Prostate gland (tissue), 2 donors: ENCODE measurements around the gene USP15.

ENCODE experiments used
- POLR2A ChIP-seq: fragments of 450-650 bp; IDR thresholded peaks from one replicate; pipeline ENCODE4 v1.6.1; 2016; ENCODE audit warnings: antibody characterized with exemption, mild to moderate bottlenecking
- POLR2AphosphoS5 ChIP-seq: sonication (generic); formaldehyde crosslinking; IDR thresholded peaks from one replicate; pipeline ENCODE4 v1.6.1; 2017; ENCODE audit warnings: antibody characterized with exemption
- TF ChIP-seq, protein P1 (sequence below), 4 experiments: fragments of 200-600 bp in 2 of 4; fragments of 450-650 bp in 2 of 4; sonication (generic) in 2 of 4; IDR thresholded peaks; 1 replicate in 3 of 4; 2 replicates in 1 of 4; pipeline ENCODE4 v1.5.1; 2016 to 2019; ENCODE audit warnings: antibody characterized with exemption in 4 of 4, mild to moderate bottlenecking in 2 of 4, moderate library complexity in 2 of 4

DNA sequence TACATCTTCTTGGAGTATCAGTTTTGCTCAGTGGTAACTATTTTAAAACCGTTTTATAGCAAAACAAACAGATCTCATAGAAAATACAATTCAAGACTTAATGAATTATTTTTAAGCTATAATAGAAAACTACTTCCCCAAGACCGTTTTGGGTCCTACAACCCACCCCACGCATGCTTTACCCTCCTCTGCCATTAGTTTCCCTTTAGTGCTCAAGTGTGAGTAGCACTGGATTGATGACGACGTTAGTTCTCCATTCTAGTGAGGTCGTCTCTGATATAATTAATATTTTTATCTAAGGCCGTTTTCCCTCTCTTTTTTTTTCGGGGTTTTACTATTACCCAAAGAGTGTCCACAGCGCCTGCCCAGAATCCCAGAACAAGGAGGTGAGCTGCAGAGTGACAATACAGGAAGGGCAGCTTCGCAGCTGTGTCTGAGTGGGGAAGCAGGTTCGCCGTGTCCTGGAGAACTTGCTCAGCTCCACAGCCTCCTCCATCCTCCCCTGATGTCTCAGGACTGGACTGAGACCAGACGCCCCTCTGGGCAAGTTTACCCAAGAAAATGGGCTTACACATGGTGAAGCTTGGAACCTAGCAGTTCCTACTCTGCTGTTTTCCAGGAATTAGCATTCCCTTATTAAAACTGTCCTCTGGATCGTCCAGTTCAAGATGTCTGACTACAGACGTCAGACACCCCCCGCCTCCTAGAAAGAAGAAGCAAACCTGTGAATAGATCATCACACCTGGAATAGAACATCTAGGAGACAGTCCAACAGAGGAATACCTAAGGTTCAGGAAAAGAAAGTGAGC is 174.5 kb downstream of the USP15 start:
- TF ChIP-seq, protein P1, sequence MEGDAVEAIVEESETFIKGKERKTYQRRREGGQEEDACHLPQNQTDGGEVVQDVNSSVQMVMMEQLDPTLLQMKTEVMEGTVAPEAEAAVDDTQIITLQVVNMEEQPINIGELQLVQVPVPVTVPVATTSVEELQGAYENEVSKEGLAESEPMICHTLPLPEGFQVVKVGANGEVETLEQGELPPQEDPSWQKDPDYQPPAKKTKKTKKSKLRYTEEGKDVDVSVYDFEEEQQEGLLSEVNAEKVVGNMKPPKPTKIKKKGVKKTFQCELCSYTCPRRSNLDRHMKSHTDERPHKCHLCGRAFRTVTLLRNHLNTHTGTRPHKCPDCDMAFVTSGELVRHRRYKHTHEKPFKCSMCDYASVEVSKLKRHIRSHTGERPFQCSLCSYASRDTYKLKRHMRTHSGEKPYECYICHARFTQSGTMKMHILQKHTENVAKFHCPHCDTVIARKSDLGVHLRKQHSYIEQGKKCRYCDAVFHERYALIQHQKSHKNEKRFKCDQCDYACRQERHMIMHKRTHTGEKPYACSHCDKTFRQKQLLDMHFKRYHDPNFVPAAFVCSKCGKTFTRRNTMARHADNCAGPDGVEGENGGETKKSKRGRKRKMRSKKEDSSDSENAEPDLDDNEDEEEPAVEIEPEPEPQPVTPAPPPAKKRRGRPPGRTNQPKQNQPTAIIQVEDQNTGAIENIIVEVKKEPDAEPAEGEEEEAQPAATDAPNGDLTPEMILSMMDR (IDR thresholded peaks at IDR 0.05): no peak
- TF ChIP-seq POLR2AphosphoS5 (no peak), POLR2A (no peak)
